Skin epidermis (tissue), 12 donors: ENCODE measurements around the gene MS4A6E.
"Not testable (repeated sequence)": the region's sequence is repeated elsewhere in the genome, so short reads cannot be mapped to it uniquely, and the experiment has no call there.

Experiments
- H3K27ac ChIP-seq, 21 experiments: fragments of 200-600 bp; sonication (generic) in 11 of 21; one replicate each; pipeline ENCODE4 v1.5.0; 2020; ENCODE audit warnings: mild to moderate bottlenecking in 3 of 21, inconsistent platforms in 2 of 21, moderate library complexity in 2 of 21
- H3K4me3 ChIP-seq, 7 experiments: fragments of 200-600 bp; sonication (generic) in 2 of 7; one replicate each; pipeline ENCODE4 v1.5.0; 2020; ENCODE audit warnings: inconsistent platforms in 2 of 7, mild to moderate bottlenecking in 2 of 7, moderate library complexity in 1 of 7

Gene MS4A6E

GRCh38 chr11:60332846-60333245, 5.8 kb downstream of the MS4A6E start:
- Histone ChIP-seq H3K4me3 (no peak overlapping the region), H3K27ac (peak overlapping the region in 1 of 21 experiments; percentile 37)

GRCh38 chr11:60334005-60334620, 7.1 kb downstream of the MS4A6E start:
- Histone ChIP-seq H3K4me3 (no peak overlapping the region), H3K27ac (peak overlapping the region in 3 of 21 experiments; percentile 10 to 43 (median 37))

- no peak overlapping the region for H3K27ac ChIP-seq
- H3K4me3 ChIP-seq, result no peak overlapping the region
Observed at GRCh38 chr11:60336767-60337391, 9.8 kb downstream of the MS4A6E start.

GRCh38 chr11:60338053-60338452, 11.0 kb downstream of the MS4A6E start:
- no peak overlapping the region for H3K4me3 ChIP-seq

DNA sequence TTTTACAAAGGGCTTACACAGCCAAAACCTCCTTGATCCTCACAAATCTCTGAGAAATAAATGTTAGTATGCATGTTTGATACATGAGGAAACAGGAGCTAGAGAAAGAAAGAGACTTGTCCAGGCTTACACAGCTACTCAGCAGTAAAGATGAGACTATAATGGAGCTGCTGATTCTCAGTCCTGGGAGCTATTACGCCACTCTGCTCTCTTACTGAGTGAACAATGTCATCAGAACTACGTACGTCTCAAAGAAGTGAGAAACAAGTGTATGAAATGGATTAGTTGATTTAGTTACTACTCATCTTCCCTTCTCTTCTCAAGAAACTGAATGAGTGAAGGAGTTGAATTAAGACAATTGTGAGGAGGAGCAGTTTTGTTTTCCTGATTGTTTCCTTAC, 12.3 kb downstream of the MS4A6E start:
- Histone ChIP-seq H3K4me3 (no peak overlapping the region), H3K27ac (no peak overlapping the region)

More at GRCh38 chr11:60338053-60338452, 11.0 kb downstream of the MS4A6E start:
- no peak overlapping the region for H3K27ac ChIP-seq

- H3K27ac ChIP-seq, result no peak overlapping the region
- no peak overlapping the region for H3K4me3 ChIP-seq
Observed at GRCh38 chr11:60343094-60343704, 16.1 kb downstream of the MS4A6E start.

DNA sequence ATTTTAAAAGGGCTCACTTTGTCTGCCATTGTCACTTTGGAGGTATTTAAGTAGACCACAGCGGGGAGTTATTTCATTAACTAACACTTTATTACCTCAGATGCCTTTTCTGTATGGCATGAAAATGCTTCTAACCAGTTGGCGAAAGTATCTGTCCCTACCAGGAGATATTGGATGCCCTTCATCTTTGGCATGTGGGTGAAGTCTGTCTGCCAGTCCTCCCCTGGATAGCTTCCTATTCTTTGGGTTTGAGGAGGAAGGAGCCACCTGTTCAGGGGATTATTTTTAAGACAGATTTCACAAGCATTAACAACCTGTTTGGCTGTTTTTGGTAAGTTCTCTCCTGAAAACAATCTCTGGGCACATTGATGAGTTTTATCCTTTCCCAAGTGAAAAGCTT, 17.1 kb downstream of the MS4A6E start:
- H3K27ac ChIP-seq, result no peak overlapping the region
- H3K4me3 ChIP-seq, result no peak overlapping the region

- Histone ChIP-seq H3K4me3 (no peak overlapping the region), H3K27ac (no peak overlapping the region)
Observed at GRCh38 chr11:60345489-60345888, 18.4 kb downstream of the MS4A6E start.

GRCh38 chr11:60347084-60347797, 20.2 kb downstream of the MS4A6E start:
- Histone ChIP-seq H3K27ac (no peak overlapping the region), H3K4me3 (no peak overlapping the region)

DNA sequence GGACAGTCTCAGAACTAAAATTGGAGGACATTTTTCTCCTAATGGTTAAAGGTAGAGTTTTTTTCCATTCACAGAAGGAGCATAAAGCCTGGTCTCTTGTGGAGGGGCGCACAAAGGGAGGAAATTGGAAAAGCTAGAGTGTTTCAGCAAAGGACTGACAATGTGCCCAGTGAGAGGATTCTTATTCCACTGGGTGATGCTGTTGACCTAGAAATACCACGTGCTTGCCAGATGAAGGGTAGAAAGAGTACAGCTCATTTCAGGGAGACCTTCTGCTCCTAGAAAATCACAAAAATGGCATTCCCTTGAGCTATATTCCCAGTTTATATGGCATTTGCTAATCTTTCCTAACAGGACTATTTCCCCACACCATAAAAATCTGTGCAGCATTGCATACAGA, 21.1 kb downstream of the MS4A6E start:
- Histone ChIP-seq H3K27ac (no peak overlapping the region), H3K4me3 (no peak overlapping the region)

- H3K4me3 ChIP-seq, result no peak overlapping the region
- no peak overlapping the region for H3K27ac ChIP-seq
Observed at GRCh38 chr11:60349990-60350389, 22.9 kb downstream of the MS4A6E start.

DNA sequence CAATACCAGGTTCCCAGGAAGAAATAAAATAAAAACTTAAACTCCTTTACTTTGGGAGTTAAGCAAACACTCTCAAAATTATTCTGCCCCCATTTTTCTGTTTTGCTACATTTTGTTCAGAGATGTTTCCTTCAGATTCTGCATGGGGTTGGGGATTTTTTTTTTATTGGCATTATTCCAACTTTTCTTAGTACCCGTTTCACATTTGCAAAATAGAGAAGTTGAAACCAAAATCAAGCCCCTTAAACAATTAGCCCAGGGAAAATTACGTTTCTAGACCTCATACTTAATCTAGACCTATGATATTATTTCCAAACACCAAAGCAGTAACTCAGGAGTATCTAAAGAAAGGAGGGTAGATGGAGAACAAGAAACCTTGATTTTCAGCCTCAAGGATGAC, 30.7 kb downstream of the MS4A6E start:
- H3K4me3 ChIP-seq, result no peak overlapping the region
- H3K27ac ChIP-seq, result no peak overlapping the region

DNA sequence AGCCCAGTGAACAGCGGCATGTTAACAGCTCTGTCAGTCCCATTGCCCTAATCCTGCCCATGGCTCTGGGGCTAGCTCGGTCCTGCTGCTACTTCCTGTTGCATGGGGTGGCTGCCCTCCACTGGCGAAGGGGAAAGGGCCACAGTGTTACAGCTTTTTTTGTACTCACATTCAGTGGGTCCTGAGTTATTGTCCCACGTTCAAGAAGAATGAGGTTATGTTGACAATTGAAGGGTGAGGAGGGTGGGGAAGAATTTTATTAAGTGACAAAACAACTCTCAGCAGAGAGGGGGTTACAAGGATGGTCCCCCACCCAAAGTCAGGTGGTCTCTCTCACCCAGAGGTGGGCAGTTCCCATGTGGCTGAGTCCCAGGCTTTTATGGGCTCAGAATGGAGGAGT, 33.6 kb downstream of the MS4A6E start:
- Histone ChIP-seq H3K4me3 (no peak overlapping the region), H3K27ac (no peak overlapping the region)

DNA sequence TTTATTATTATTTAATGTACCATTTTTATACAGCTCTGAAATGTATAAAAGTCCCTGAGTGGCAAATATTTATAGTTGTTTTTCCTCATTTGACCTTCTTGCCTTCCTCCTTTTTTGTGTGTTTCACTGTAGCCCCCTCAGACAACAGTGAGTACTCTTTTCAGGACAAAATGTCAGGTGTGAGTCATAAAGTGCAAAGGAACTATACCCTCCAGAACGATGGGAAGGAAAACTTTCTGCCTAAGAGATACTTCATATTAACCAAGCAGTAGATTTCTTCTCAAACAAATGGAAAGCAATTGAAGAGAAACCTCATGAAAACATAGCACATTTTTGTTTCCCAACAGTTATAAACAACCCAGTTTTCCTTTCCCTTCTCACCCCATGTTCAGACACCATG, 35.2 kb downstream of the MS4A6E start:
- H3K4me3 ChIP-seq, result no peak overlapping the region

GRCh38 chr11:60363542-60364470, 36.8 kb downstream of the MS4A6E start:
- Histone ChIP-seq H3K27ac (peak overlapping the region in 2 of 21 experiments; percentile 4 to 18), H3K4me3 (no peak overlapping the region)

More for the DNA sequence above, 35.2 kb downstream of the MS4A6E start:
- no peak overlapping the region for H3K27ac ChIP-seq

DNA sequence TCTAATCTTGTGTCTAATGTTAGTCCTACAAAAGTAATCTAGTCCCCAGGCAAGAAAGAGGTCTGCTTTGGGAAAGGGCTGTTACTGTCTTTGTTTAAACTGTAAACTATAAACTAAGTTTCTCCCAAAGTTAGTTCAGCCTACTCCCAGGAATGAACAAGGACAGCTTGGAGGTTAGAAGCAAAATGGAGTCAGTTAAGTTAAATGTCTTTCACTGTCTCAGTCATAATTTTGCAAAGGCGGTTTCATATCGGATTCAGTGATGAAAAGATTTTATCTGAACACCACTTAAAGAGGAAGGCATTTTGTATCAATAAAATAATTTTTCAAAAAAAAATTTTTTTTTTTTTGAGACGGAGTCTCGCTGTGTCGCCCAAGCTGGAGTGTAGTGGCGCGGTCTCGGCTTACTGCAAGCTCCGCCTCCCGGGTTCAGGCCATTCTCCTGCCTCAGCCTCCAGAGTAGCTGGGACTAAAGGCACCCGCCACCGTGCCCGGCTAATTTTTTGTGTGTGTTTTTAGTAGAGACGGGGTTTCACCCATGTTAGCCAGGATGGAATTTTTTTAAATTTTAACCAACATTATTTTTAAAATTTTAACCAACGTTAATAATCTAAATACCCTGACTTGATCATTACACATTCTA, 39.3 kb downstream of the MS4A6E start:
- H3K4me3 ChIP-seq, H3K27ac ChIP-seq: not testable (repeated sequence)

- H3K4me3 ChIP-seq, result no peak overlapping the region
- no peak overlapping the region for H3K27ac ChIP-seq
Observed at GRCh38 chr11:60367009-60367408, 40.0 kb downstream of the MS4A6E start.

DNA sequence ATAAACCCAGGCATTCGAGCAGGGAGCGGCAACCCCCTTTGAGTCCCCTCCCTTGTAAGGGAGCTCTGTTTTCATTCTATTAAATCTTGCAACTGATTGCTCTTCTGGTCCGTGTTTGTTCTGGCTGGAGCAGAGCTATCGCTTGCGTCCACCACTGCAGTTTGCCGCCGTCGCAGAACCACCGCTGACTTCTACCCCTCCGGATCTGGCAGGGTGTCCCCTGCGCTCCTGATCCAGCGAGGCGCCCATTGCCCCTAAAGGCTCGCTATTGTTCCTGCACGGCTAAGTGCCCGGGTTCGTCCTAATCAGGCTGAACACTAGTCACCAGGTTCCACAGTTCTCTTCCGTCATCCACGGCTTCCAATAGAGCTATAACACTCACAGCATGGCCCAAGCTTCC, 40.8 kb downstream of the MS4A6E start:
- no peak overlapping the region for H3K27ac ChIP-seq
- no peak overlapping the region for H3K4me3 ChIP-seq

DNA sequence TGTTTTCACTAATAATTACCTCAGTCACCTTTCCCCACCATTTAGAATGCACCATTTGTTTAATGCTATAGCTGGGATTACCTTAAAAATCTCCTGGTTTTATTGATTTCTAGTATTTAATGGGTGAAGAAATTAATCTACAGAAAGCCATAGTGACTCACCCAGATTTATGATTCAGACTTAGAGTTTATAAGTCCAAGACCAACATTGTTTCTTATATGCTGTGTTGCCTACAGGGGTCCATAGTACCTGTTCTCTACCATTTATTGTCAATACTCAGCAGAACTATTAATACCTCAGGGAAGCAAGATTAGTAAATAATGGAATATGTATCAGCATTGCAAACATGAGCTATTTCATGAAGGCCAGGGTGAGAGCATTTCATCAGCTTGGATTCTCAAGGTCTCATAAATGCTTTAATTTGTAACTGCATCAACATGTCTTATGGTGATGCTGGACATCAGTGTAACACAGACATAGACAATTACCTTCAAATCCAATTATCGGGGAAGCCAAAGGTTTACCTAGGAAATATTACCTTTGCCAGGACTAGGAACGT, 43.3 kb downstream of the MS4A6E start:
- Histone ChIP-seq H3K4me3 (no peak overlapping the region), H3K27ac (no peak overlapping the region)
